Chondrocyte (in vitro differentiated cells): ENCODE results near the gene ADARB1. TPM values are rescaled to one million over a fixed set of nuclear protein-coding genes. Genes with fewer than 3 reads are reported as not detected.

Experiments used
- DNase-seq: peaks from one replicate; pipeline ENCODE4 v3.0.0; 2021; ENCODE audit warnings: mixed read lengths, low spot score
- H3K27ac Mint-ChIP-seq: one replicate; pipeline ENCODE4 v1.8.0; 2021; ENCODE audit warnings: mild to moderate bottlenecking, moderate library complexity, mixed read lengths; ENCODE audit not compliant: unreplicated experiment
- H3K27me3 Mint-ChIP-seq: 2 replicates; pipeline ENCODE4 v1.8.0; 2021; ENCODE audit warnings: low read depth, mixed read lengths
- H3K36me3 Mint-ChIP-seq: 2 replicates; pipeline ENCODE4 v1.8.0; 2021; ENCODE audit warnings: low read depth, mixed read lengths
- H3K4me1 Mint-ChIP-seq: 2 replicates; pipeline ENCODE4 v1.8.0; 2021; ENCODE audit warnings: low read depth, mild to moderate bottlenecking, mixed read lengths
- H3K4me3 Mint-ChIP-seq: one replicate; pipeline ENCODE4 v1.8.0; 2021; ENCODE audit warnings: mild to moderate bottlenecking, moderate library complexity, mixed read lengths; ENCODE audit not compliant: unreplicated experiment
- H3K9me3 Mint-ChIP-seq: 2 replicates; pipeline ENCODE4 v1.8.0; 2021; ENCODE audit warnings: low read depth, mixed read lengths
- total RNA-seq: library from RNA; stranded (reverse); gene quantifications from 3 replicates; pipeline ENCODE4 v1.2.1, GENCODE V29; 2021
- TF ChIP-seq, protein P1 (sequence below): fragments of 200-600 bp; sonication (generic); IDR thresholded peaks from 2 replicates; pipeline ENCODE4 v1.5.0; 2021; ENCODE audit warnings: antibody characterized with exemption, mild to moderate bottlenecking, moderate library complexity

ADARB1 gene
- total RNA-seq, 1 donor from 2014 or later, result 92.8 TPM

DNA sequence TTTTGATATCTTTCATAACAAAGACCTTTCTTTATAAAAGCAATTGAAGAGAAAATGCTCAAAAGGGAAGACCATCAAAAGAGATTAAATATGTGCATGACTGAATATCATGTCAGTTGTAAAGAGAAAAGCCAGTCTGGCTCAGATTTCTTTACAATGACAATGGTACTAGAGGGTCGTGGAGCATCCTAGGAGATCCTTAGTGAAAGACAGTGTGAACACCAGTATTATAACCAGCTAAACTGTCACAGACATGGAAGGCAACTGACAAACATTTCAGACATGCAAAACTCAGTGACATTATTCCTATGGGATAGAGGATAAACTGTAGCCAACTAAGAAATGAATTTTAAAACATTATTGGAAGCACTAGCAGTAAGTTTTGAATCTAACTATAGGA is 27.1 kb upstream of the ADARB1 start:
- H3K36me3 Mint-ChIP-seq, result peaks cover 7% of the 10 kb centered on the region
- no peak overlapping the region for H3K4me3 Mint-ChIP-seq
- TF ChIP-seq, protein P1, sequence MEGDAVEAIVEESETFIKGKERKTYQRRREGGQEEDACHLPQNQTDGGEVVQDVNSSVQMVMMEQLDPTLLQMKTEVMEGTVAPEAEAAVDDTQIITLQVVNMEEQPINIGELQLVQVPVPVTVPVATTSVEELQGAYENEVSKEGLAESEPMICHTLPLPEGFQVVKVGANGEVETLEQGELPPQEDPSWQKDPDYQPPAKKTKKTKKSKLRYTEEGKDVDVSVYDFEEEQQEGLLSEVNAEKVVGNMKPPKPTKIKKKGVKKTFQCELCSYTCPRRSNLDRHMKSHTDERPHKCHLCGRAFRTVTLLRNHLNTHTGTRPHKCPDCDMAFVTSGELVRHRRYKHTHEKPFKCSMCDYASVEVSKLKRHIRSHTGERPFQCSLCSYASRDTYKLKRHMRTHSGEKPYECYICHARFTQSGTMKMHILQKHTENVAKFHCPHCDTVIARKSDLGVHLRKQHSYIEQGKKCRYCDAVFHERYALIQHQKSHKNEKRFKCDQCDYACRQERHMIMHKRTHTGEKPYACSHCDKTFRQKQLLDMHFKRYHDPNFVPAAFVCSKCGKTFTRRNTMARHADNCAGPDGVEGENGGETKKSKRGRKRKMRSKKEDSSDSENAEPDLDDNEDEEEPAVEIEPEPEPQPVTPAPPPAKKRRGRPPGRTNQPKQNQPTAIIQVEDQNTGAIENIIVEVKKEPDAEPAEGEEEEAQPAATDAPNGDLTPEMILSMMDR, result no peak
- peaks cover 23% of the 10 kb centered on the region for H3K9me3 Mint-ChIP-seq
- no peak for DNase-seq
- H3K27ac Mint-ChIP-seq, result no peak overlapping the region
- peaks cover 42% of the 10 kb centered on the region for H3K4me1 Mint-ChIP-seq
- no peaks in the 10 kb centered on the region for H3K27me3 Mint-ChIP-seq

- no peak for DNase-seq
- H3K4me1 Mint-ChIP-seq, result peaks cover 46% of the 10 kb centered on the region
- H3K4me3 Mint-ChIP-seq, result no peak overlapping the region
- no peaks in the 10 kb centered on the region for H3K27me3 Mint-ChIP-seq
- TF ChIP-seq, protein P1, result no peak
- peaks cover 7% of the 10 kb centered on the region for H3K36me3 Mint-ChIP-seq
- H3K27ac Mint-ChIP-seq, result no peak overlapping the region
- H3K9me3 Mint-ChIP-seq, result peaks cover 23% of the 10 kb centered on the region
These were observed 26.2 kb upstream of the ADARB1 start for GRCh38 chr21:45048026-45048698.

DNA sequence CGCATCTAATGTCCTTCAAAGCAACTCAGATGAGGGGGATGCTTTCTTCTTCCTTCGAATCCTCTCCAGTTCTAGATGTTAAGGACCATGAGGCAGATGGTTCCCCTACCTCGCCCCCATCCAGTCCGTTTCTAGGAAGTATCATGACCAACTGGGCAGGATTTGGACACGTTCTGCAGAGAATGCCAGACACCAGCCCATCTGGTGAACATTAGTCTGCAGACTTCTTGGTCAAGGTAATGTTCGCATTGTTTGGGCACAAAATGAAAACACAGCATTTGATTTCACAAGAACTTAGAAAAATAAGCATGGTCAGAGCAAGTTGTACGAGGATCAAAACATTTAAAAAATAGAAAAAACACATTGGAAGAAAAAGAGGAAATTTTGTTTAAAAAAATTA is 25.4 kb upstream of the ADARB1 start:
- peaks cover 54% of the 10 kb centered on the region for H3K4me1 Mint-ChIP-seq
- DNase-seq, result no peak
- peaks cover 23% of the 10 kb centered on the region for H3K9me3 Mint-ChIP-seq
- peak overlapping the region; percentile 55 for H3K27ac Mint-ChIP-seq
- no peaks in the 10 kb centered on the region for H3K27me3 Mint-ChIP-seq
- no peak overlapping the region for H3K4me3 Mint-ChIP-seq
- TF ChIP-seq, protein P1, result no peak
- H3K36me3 Mint-ChIP-seq, result peaks cover 7% of the 10 kb centered on the region

GRCh38 chr21:45049714-45050344 is 24.6 kb upstream of the ADARB1 start:
- TF ChIP-seq, protein P1, result no peak
- H3K4me3 Mint-ChIP-seq, result no peak overlapping the region
- no peaks in the 10 kb centered on the region for H3K27me3 Mint-ChIP-seq
- peaks cover 54% of the 10 kb centered on the region for H3K4me1 Mint-ChIP-seq
- peak; percentile 54 for DNase-seq
- peaks cover 7% of the 10 kb centered on the region for H3K36me3 Mint-ChIP-seq
- H3K27ac Mint-ChIP-seq, result peak overlapping the region; percentile 96
- H3K9me3 Mint-ChIP-seq, result peaks cover 23% of the 10 kb centered on the region

GRCh38 chr21:45050345-45050796 is 24.0 kb upstream of the ADARB1 start:
- peaks cover 54% of the 10 kb centered on the region for H3K4me1 Mint-ChIP-seq
- peaks cover 20% of the 10 kb centered on the region for H3K9me3 Mint-ChIP-seq
- H3K27me3 Mint-ChIP-seq, result no peaks in the 10 kb centered on the region
- peak overlapping the region; percentile 38 for H3K4me3 Mint-ChIP-seq
- DNase-seq, result peak; percentile 93
- H3K27ac Mint-ChIP-seq, result peak overlapping the region; percentile 96
- TF ChIP-seq, protein P1, result no peak
- H3K36me3 Mint-ChIP-seq, result peaks cover 7% of the 10 kb centered on the region
